Hematopoietic multipotent progenitor cell treated with erythropoietin and hydrocortisone succinate and interleukin-3 and kit ligand, for 8 days (in vitro differentiated cells): ENCODE results near the gene UCK1.
"Not testable (repeated sequence)": the region's sequence is repeated elsewhere in the genome, so short reads cannot be mapped to it uniquely, and the experiment has no call there.

Experiments
- DNase-seq: peaks from one replicate; pipeline ENCODE4 v3.0.0-alpha.2; 2015

Gene UCK1

GRCh38 chr9:131523086-131523388 lies 8.0 kb downstream of the UCK1 start:
- no peak for DNase-seq

GRCh38 chr9:131522257-131523085 lies 8.6 kb downstream of the UCK1 start:
- no peak for DNase-seq

- DNase-seq, result no peak
Measured at GRCh38 chr9:131521822-131522221, 9.2 kb downstream of the UCK1 start.

- DNase-seq, result no peak
Measured at GRCh38 chr9:131521203-131521602, 9.9 kb downstream of the UCK1 start.

- no peak for DNase-seq
Measured at GRCh38 chr9:131520503-131520902, 10.6 kb downstream of the UCK1 start.

GRCh38 chr9:131518553-131518952 lies 12.5 kb downstream of the UCK1 start:
- no peak for DNase-seq

- no peak for DNase-seq
Measured at GRCh38 chr9:131517761-131518190, 13.3 kb downstream of the UCK1 start.

- no peak for DNase-seq
Measured at GRCh38 chr9:131516930-131517329, 14.1 kb downstream of the UCK1 start.

- no peak for DNase-seq
Measured at GRCh38 chr9:131516100-131516499, 15.0 kb downstream of the UCK1 start.

- DNase-seq, result not testable (repeated sequence)
Measured at GRCh38 chr9:131515559-131516031, 15.5 kb downstream of the UCK1 start.

GRCh38 chr9:131513177-131513576 lies 17.9 kb downstream of the UCK1 start:
- DNase-seq, result no peak

GRCh38 chr9:131511880-131512279 lies 19.2 kb downstream of the UCK1 start:
- DNase-seq, result no peak

GRCh38 chr9:131511416-131511815 lies 19.6 kb downstream of the UCK1 start:
- no peak for DNase-seq

- DNase-seq, result peak; percentile 68
Measured at GRCh38 chr9:131505012-131505411, 26.1 kb downstream of the UCK1 start.

- peak; percentile 35 for DNase-seq
Measured at GRCh38 chr9:131503626-131504465, 27.2 kb downstream of the UCK1 start.

- DNase-seq, result peak; percentile 83
Measured at GRCh38 chr9:131502781-131503625, 28.1 kb downstream of the UCK1 start, which contains the start of gene POMT1. POMT1 (plus strand) TSS chr9:131502918; CDS start chr9:131504219, 1,301 bp downstream.

GRCh38 chr9:131500939-131501541 lies 30.0 kb downstream of the UCK1 start:
- no peak for DNase-seq

GRCh38 chr9:131500377-131500776 lies 30.7 kb downstream of the UCK1 start:
- no peak for DNase-seq

GRCh38 chr9:131499254-131499767 lies 31.8 kb downstream of the UCK1 start:
- no peak for DNase-seq

- DNase-seq, result no peak
Measured at GRCh38 chr9:131496844-131497405, 34.1 kb downstream of the UCK1 start.

- no peak for DNase-seq
Measured at GRCh38 chr9:131495785-131496184, 35.3 kb downstream of the UCK1 start.
